Endometrial microvascular endothelial cells (primary cell): ENCODE data around the gene SLC38A9. TPM values are rescaled to one million over a fixed set of nuclear protein-coding genes. Genes with fewer than 3 reads are reported as not detected.
"Not testable (repeated sequence)": the region's sequence is repeated elsewhere in the genome, so short reads cannot be mapped to it uniquely, and the experiment has no call there.

Source experiments
- in situ Hi-C: cut with HindIII; loops from 2 replicates; pipeline ENCODE4 v1.10.0; 2017; ENCODE audit warnings: low sequenced_read_pairs, low pct_unique_long_range_greater_than_20kb; ENCODE audit errors: inconsistent ontology term
- total RNA-seq: library from RNA; depleted of rRNA; stranded (reverse); fragments of >200 nt; gene quantifications from one replicate; pipeline ENCODE4 v1.2.3, GENCODE V29; 2015; ENCODE audit errors: inconsistent ontology term

SLC38A9 gene
- 23.6 TPM for total RNA-seq

GRCh38 chr5:55712023-55712859, at the start of gene SLC38A9:
TSS of gene SLC38A9 (minus strand) at chr5:55712324. CDS start at chr5:55697958, 14,366 bp downstream.
- in situ Hi-C loops, result no loop called here

- in situ Hi-C loops, result not testable (repeated sequence)
Measured at GRCh38 chr5:55761721-55762120, 49.6 kb upstream of the SLC38A9 start.

GRCh38 chr5:55758714-55759113, 46.6 kb upstream of the SLC38A9 start:
- in situ Hi-C loops, result no loop called here

- in situ Hi-C loops, result no loop called here
Measured at GRCh38 chr5:55758231-55758630, 46.1 kb upstream of the SLC38A9 start.

- in situ Hi-C loops, result no loop called here
Measured at GRCh38 chr5:55750499-55750898, 38.4 kb upstream of the SLC38A9 start.

GRCh38 chr5:55750063-55750462, 37.9 kb upstream of the SLC38A9 start:
- in situ Hi-C loops, result no loop called here

GRCh38 chr5:55749387-55749786, 37.3 kb upstream of the SLC38A9 start:
- in situ Hi-C loops, result no loop called here

- in situ Hi-C loops, result no loop called here
Measured at GRCh38 chr5:55747778-55748318, 35.7 kb upstream of the SLC38A9 start.

GRCh38 chr5:55742778-55743177, 30.7 kb upstream of the SLC38A9 start:
- in situ Hi-C loops, result no loop called here

GRCh38 chr5:55737793-55738192, 25.7 kb upstream of the SLC38A9 start, which contains the start of gene DDX4:
TSS of gene DDX4 (plus strand) at chr5:55738061. CDS start at chr5:55738964, 903 bp downstream.
- in situ Hi-C loops, result no loop called here

- in situ Hi-C loops, result no loop called here
Measured at GRCh38 chr5:55734658-55735057, 22.5 kb upstream of the SLC38A9 start.

GRCh38 chr5:55732585-55732984, 20.5 kb upstream of the SLC38A9 start:
- in situ Hi-C loops, result no loop called here

- in situ Hi-C loops, result no loop called here
Measured at GRCh38 chr5:55731848-55732247, 19.7 kb upstream of the SLC38A9 start.

- in situ Hi-C loops, result no loop called here
Measured at GRCh38 chr5:55724281-55724680, 12.2 kb upstream of the SLC38A9 start.

- in situ Hi-C loops, result no loop called here
Measured at GRCh38 chr5:55720188-55720703, 8.1 kb upstream of the SLC38A9 start.

- in situ Hi-C loops, result not testable (repeated sequence)
Measured at GRCh38 chr5:55719026-55719425, 6.9 kb upstream of the SLC38A9 start.

GRCh38 chr5:55715519-55716078, 3.5 kb upstream of the SLC38A9 start:
- in situ Hi-C loops, result no loop called here

- in situ Hi-C loops, result no loop called here
Measured at GRCh38 chr5:55714749-55715148, 2.6 kb upstream of the SLC38A9 start.

- in situ Hi-C loops, result no loop called here
Measured at GRCh38 chr5:55714339-55714738, 2.2 kb upstream of the SLC38A9 start.

- in situ Hi-C loops, result no loop called here
Measured at GRCh38 chr5:55713871-55714270, 1.7 kb upstream of the SLC38A9 start.
